Lower leg skin (tissue), 3 donors: ENCODE measurements around the gene DAB1.

Source experiments
- POLR2A ChIP-seq, 2 donors: fragments of 450-650 bp; IDR thresholded peaks; one replicate each; pipeline ENCODE4 v1.6.1; 2016 to 2017; ENCODE audit warnings: antibody characterized with exemption in 2 of 2, mild to moderate bottlenecking in 1 of 2, moderate library complexity in 1 of 2
- TF ChIP-seq, protein P1 (sequence below), 3 donors: fragments of 450-650 bp; IDR thresholded peaks; one replicate each; pipeline ENCODE4 v1.5.1; 2016; ENCODE audit warnings: antibody characterized with exemption in 3 of 3, mild to moderate bottlenecking in 3 of 3, moderate library complexity in 2 of 3

DNA sequence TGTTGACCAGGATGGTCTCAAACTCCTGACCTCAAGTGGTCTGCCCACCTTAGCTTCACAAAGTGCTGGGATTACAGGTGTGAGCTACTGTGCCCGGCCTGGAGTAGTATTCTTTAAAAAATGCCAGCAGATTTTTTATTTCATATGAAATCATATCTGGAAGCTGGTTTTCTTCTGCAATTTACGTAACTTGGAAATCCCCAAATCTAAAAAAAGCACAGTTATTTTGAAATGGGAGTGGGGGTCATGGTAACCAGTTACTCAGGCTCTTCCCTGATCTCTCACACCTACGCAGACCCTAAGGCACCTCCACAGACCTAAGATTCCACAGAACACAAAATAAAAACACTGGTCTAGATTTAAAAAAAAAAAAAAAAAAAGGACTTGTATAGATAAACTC is 219.8 kb downstream of the DAB1 start:
- TF ChIP-seq POLR2A (IDR thresholded peaks at IDR 0.05): no peak
- TF ChIP-seq, protein P1, sequence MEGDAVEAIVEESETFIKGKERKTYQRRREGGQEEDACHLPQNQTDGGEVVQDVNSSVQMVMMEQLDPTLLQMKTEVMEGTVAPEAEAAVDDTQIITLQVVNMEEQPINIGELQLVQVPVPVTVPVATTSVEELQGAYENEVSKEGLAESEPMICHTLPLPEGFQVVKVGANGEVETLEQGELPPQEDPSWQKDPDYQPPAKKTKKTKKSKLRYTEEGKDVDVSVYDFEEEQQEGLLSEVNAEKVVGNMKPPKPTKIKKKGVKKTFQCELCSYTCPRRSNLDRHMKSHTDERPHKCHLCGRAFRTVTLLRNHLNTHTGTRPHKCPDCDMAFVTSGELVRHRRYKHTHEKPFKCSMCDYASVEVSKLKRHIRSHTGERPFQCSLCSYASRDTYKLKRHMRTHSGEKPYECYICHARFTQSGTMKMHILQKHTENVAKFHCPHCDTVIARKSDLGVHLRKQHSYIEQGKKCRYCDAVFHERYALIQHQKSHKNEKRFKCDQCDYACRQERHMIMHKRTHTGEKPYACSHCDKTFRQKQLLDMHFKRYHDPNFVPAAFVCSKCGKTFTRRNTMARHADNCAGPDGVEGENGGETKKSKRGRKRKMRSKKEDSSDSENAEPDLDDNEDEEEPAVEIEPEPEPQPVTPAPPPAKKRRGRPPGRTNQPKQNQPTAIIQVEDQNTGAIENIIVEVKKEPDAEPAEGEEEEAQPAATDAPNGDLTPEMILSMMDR (IDR thresholded peaks at IDR 0.05): no peak
